Measurements from ENCODE around the gene RSBN1L.

The RSBN1L gene

DNA sequence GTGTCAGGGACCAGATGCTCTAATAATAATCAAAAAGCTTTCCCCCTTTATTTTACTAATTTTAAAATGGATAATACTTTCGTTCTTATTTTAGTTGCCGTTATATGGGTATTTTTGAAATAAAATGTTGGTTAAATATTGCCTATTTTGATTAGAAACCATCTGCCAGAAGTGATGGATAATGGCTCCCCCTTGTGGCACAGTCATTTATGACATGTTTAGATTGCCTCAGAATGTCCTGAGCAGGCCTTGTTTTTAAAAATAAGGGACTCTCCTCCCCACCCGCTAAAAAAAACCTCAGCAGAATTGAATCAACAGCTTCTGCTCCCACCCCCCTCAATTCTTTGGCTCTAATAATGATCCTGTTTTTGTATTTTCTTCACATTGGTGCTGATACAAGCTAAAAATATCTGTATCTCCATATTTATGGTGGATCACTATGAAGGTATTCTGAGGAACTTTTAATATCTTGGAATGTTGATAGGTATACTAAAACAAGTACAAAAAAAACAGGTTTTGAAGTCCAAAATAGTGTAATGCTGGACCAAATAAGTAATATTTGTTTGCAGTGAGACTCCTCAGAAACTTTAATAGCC, 63.1 kb downstream of the RSBN1L start:
- TF ChIP-seq, protein P1, sequence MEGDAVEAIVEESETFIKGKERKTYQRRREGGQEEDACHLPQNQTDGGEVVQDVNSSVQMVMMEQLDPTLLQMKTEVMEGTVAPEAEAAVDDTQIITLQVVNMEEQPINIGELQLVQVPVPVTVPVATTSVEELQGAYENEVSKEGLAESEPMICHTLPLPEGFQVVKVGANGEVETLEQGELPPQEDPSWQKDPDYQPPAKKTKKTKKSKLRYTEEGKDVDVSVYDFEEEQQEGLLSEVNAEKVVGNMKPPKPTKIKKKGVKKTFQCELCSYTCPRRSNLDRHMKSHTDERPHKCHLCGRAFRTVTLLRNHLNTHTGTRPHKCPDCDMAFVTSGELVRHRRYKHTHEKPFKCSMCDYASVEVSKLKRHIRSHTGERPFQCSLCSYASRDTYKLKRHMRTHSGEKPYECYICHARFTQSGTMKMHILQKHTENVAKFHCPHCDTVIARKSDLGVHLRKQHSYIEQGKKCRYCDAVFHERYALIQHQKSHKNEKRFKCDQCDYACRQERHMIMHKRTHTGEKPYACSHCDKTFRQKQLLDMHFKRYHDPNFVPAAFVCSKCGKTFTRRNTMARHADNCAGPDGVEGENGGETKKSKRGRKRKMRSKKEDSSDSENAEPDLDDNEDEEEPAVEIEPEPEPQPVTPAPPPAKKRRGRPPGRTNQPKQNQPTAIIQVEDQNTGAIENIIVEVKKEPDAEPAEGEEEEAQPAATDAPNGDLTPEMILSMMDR (IDR thresholded peaks at IDR 0.05; ENCODE audit: low read depth, low read length), result peak; percentile 89
- TF ChIP-seq POLR2A (IDR thresholded peaks at IDR 0.05; ENCODE audit: extremely low read depth, insufficient read length) (no peak), MYC (IDR thresholded peaks at IDR 0.05; ENCODE audit: low read depth, low read length) (peak; percentile 32; the same call in 1 of the 2 replicates)
- TF ChIP-seq, protein P2, sequence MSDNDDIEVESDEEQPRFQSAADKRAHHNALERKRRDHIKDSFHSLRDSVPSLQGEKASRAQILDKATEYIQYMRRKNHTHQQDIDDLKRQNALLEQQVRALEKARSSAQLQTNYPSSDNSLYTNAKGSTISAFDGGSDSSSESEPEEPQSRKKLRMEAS (IDR thresholded peaks at IDR 0.05; ENCODE audit: low read depth, low read length), result no peak

DNA sequence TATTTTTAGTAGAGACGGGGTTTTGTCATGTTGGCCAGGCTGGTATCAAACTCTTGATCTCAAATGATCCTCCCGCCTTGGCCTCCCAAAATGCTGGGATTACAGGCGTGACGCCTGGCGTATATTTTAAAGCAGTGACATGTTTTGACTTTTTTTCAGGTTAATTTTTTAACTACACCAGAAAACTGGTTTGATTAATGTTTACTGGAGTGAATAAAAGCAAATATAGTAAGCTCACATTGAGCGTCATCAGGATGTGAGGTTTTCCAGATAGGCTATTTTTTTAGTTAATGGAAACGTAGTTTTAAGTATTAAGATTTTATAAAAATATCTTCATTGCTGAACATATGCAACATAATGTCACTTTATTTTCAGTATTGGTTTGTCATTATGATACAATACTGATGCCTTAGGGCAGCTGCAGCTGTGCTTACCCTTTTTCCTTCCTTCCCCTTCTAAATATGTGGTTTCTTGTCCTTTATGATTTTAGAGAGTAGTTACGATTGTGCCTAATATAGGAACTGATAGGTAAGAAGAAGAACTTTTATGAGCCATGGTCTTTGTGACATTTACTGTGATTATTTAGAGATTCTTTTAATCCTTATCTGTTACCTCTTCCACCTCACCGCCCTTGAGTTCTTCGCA, 64.7 kb downstream of the RSBN1L start:
- TF ChIP-seq, protein P1 (IDR thresholded peaks at IDR 0.05; ENCODE audit: low read depth, low read length), result no peak
- TF ChIP-seq, protein P2 (IDR thresholded peaks at IDR 0.05; ENCODE audit: low read depth, low read length), result no peak
- TF ChIP-seq POLR2A (IDR thresholded peaks at IDR 0.05; ENCODE audit: extremely low read depth, insufficient read length), result no peak
- TF ChIP-seq MYC (IDR thresholded peaks at IDR 0.05; ENCODE audit: low read depth, low read length), result no peak
- no peak for DNase-seq (ENCODE audit: low read depth)
- no peak overlapping the region for H3K4me3 ChIP-seq (ENCODE audit: low read depth, low read length)

More for the DNA sequence above, 63.1 kb downstream of the RSBN1L start:
- H3K4me3 ChIP-seq (ENCODE audit: low read depth, low read length), result no peak overlapping the region
- DNase-seq (ENCODE audit: low read depth), result peak; percentile 85

DNA sequence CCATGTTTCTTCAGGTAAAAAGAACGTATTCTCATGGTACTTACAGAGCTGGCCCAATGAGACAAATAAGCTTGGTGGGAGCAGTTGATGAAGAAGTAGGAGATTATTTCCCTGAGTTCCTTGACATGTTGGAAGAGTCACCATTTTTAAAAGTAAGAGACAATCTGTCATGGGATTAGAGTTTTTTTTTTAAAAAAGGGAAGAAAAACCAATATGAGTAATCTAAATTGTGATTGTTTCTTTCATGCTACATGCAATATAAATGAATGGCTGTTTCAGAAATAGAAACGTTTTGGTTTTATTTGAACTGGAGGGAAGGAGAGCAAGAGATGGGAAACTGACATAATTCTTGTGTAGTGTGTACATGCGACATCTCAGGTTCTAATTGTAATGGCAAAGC, 69.2 kb downstream of the RSBN1L start:
- no peak for DNase-seq (ENCODE audit: low read depth)
- H3K4me3 ChIP-seq (ENCODE audit: low read depth, low read length), result no peak overlapping the region
- TF ChIP-seq MYC (IDR thresholded peaks at IDR 0.05; ENCODE audit: low read depth, low read length), result no peak
- TF ChIP-seq, protein P2 (IDR thresholded peaks at IDR 0.05; ENCODE audit: low read depth, low read length), result no peak
- TF ChIP-seq POLR2A (IDR thresholded peaks at IDR 0.05; ENCODE audit: extremely low read depth, insufficient read length), result no peak
- TF ChIP-seq, protein P1 (IDR thresholded peaks at IDR 0.05; ENCODE audit: low read depth, low read length), result no peak

DNA sequence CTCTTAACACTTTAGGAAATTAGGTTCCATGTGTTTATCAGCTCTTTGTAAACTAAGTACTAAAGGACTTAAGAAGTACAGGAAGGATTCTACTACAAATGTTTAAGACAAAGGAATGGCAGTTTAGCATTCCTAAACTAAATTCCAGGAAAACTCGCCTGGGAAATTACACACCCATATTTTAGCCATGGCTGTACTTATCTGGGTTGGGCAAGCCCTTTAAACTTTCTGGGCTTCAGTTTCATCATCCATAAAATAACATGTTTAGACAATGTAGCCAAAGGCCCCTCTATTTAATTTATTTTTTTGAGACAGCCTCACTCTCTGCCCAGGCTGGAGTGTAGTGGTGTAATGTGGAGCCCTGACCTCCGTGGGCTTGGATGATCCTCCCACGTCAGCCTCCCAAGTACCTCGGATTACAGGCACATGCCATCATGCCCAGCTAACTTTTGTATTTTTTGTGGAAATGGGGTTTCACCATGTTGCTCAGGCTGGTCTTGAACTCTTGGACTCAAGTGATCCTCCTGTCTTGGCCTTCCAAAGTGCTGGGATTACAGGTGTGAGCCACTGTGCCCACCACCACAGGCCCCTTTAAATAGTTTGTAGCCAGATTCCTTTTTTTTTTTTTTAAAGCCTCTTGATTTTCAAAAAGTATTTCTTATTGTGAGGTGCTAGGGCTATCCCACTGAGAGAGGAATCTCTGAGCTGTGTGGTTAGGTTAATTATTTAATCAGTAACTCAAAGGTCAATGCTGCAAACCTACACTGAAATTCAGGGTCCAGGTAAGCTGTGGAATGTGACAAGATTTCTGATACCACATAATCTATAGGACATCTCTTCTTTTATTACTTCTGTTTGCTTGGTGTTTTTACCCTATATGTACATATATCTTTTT, 69.9 kb downstream of the RSBN1L start:
- no peak overlapping the region for H3K4me3 ChIP-seq (ENCODE audit: low read depth, low read length)
- no peak for TF ChIP-seq MYC (IDR thresholded peaks at IDR 0.05; ENCODE audit: low read depth, low read length)
- TF ChIP-seq, protein P2 (IDR thresholded peaks at IDR 0.05; ENCODE audit: low read depth, low read length), result no peak
- no peak for DNase-seq (ENCODE audit: low read depth)

DNA sequence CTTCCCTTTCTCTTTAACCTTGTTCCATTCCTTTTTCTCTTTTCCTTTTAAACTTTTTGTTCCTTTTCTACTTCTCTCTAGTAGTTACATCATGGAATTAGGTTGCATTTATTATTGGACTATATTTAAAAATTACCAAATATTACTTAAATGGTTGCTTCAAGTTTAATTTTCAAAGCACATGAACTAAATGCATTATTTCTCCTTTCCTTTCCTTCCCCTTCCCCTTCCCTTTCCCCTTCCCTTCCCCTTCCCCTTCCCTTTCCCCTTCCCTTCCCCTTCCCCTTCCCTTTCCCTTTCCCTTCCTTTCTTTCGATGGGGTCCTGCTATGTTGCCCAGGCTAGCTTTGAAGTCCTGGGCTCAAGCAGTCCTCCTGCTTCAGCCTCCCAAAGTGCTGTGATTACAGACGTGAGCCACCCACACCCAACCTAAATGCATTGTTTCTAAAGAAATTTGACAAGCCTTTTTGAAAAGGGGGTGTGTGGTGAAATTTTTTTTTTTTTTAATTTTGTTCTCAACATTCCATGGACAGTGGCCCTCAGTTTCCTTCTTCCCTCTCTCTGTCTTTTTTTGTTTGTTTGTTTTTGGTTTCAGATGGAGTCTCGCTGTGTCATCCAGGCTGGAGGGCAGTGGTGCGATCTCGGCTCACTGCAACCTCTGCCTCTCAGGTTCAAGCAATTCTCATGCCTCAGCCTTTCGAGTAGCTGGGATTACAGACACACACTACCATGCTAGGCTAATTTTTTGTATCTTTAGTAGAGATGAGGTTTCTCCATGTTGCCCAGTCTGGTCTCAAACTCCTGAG, 70.7 kb downstream of the RSBN1L start:
- DNase-seq (ENCODE audit: low read depth), result no peak
- H3K4me3 ChIP-seq (ENCODE audit: low read depth, low read length), result no peak overlapping the region
- TF ChIP-seq MYC (IDR thresholded peaks at IDR 0.05; ENCODE audit: low read depth, low read length) (no peak), POLR2A (IDR thresholded peaks at IDR 0.05; ENCODE audit: extremely low read depth, insufficient read length) (no peak)
- TF ChIP-seq, protein P1 (IDR thresholded peaks at IDR 0.05; ENCODE audit: low read depth, low read length), result no peak
- TF ChIP-seq, protein P2 (IDR thresholded peaks at IDR 0.05; ENCODE audit: low read depth, low read length), result no peak
